Activated CD4-positive, alpha-beta T cell treated with anti-CD3 and anti-CD28 coated beads for 24 hours (primary cell): ENCODE data around the gene PBRM1.
"Not testable (repeated sequence)": the region's sequence is repeated elsewhere in the genome, so short reads cannot be mapped to it uniquely, and the experiment has no call there.

Experiments used
- DNase-seq, 2 donors: peaks; one replicate each; pipeline ENCODE4 v3.0.0-alpha.2; 2020; ENCODE audit warnings: low read depth in 2 of 2

PBRM1 gene

DNA sequence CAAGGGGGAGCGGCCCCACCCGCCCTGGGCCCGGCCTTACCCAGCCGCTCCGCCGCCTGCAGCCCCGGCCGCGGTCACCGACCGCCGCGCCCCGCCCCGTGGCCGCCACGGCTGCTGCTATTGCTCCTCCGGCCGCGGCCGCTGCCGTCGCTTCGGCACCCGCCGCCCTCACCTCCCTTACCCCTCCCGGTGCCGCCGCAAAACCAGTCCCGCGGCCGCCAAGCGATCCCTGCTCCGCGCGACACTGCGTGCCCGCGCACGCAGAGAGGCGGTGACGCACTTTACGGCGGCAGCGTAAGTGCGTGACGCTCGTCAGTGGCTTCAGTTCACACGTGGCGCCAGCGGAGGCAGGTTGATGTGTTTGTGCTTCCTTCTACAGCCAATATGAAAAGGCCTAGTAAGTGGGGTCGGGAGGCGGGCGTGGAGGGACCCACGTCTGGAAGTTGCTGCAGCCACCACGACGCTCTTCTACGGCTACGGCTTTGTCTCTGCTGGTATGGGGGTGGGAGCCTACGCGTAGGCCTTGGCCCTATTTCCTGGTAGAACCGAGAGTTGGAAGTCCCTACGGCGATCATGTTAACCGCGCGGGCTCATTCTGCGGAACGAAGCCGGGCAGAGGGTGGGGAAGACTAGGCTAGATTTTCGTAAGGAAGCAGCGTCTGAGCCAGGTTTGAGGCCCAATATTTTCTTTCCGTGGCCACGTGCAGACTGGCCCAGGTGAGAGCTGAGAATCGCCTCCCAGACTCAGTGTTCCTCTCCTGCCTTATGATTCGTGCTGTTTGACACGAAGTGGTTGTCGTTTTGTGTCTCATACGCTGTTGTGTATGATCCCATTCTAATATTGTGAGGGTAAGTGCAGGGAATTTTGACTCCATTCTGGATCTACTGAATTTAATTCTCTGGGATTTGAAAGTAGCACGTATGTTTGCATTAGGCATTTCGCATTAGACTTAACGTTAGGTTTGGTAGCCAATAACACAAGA lies at the start of gene PBRM1, which contains the start of gene GNL3:
PBRM1 (minus strand) TSS at position 205 of the 983 bp plus-strand sequence.
GNL3 (plus strand) TSS at position 324 of the 983 bp plus-strand sequence; CDS start at position 385, 61 bp downstream.
- peak; percentile 82 to 87 for DNase-seq

DNA sequence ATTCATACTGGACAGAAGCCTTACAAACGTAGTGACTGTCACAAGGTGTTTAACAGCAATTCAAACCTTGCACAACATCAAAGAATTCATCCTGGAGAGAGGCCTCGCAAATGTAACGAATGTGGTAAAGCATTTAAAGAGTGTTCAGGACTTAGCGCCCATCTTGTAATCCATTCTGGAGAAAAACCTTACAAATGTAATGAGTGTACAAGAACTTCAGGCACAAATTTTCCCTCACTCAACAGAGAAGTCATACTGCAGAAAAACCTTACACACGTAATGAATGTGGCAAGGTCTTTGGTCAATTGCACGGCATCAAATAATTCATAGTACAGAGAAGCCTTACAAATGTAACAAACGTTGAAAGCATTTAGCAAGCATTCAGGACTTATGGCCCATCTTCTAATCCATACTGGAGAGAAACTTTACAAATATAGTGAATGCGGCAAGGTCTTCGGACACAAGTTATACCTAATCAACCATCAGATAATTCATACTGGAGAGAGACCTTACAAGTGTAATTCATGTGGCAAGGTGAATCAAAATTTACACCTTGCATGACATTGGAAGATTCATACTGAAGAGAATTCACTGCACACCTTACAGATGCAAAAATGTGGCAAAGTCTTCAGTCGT lies 47.7 kb upstream of the PBRM1 start:
- DNase-seq: no peak

DNA sequence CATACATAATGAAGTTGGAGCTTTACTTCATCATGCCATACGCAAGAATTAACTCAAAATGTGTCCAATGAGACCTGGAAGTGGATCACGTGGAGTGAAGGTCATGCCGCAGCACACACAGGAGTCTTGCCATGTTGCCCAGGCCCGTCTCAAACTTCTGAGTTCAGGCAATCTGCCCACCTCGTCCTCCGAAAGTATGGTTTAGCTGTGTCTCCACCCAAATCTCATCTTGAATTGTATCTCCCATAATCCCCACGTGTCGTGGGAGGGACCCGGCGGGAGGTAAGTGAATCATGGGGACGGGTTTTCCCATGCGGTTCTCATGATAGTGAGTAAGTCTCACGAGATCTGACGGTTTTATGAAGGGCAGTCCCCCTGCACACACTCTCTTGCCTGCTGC lies 45.9 kb upstream of the PBRM1 start:
- DNase-seq: no peak

DNA sequence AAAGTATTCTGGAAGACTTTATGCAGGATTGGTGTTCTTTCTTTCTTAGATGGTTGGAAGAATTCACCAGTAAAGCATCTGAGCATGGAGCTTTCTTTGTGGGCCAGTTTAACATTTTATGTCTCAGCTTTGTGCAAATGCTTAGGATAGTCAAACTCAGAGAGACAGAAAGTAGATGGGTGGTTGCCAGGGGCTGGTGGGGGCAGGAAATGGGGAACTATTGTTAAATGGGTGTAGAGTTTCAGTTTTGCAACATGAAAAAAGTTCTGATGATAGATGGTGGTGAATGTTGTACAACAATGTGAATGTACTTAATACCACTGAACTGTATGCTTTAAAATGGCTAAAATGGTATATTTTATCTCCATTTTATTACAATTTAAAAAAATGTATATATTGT lies 45.0 kb upstream of the PBRM1 start:
- DNase-seq: no peak

DNA sequence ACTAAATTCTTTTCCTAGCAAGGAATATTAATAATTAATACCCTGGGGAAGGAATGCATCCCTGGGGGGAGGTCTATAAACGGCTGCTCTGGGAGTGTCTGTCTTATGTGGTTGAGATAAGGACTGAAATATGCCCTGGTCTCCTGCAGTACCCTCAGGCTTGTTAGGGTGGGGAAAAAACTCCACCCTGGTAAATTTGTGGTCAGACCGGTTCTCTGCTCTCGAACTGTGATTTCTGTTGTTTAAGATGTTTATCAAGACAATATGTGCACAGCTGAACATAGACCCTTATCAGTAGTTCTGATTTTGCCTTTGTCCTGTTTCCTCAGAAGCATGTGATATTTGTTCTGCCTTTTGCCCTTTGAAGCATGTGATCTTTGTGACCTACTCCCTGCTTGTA lies 43.0 kb upstream of the PBRM1 start:
- not testable (repeated sequence) for DNase-seq

DNA sequence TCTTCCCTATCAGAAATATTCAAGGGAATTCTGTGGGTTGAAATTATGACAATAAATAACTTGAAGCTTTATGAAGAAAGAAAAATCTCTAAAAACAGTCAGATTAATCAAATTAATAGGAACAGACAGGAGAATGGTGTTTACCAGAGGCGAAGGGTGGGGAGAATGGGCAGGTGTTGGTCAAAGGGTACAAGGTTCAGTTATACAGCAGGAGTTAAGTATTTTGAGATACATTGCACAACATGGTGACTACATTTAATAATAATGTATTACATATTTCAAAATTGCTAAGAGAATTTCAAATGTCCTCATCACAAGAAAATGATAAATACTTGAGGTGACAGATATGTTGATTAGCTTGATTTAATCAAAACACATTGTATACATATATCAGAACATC lies 38.8 kb upstream of the PBRM1 start:
- DNase-seq: no peak

DNA sequence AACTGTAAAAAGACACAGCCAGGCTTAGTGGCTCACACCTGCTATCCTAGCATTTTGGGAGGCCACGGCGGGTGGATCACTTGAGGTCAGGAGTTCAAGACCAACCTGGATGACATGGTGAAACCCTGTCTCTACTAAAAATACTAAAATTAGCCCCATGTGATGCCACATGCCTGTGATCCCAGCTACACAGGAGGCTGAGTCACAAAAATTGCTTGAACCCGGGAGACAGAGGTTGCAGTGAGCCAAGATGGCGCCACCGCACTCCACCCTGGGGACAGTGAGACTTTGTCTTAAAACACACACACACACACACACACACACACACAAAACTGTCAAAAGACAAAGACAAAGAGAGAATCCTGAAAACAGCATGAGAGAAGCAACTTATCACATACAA lies 38.2 kb upstream of the PBRM1 start:
- DNase-seq: no peak

DNA sequence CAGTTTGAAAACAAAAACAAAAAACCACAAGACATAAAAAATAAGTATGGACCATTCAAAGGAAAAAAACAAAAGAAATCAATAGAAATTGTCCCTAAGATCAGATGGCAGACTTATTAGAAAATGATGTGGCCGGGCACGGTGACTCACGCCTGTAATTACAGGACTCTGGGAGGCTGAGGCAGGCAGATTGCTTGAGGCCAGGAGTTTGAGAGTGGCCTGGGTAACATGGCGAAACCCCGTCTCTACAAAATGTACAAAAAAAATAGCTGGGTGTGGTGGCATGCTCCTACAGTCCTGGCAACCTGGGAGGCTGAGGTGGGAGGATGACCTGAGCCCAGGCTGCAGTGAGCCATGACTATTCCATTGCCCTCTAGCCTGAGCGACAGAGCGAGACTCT lies 36.8 kb upstream of the PBRM1 start:
- DNase-seq: no peak

DNA sequence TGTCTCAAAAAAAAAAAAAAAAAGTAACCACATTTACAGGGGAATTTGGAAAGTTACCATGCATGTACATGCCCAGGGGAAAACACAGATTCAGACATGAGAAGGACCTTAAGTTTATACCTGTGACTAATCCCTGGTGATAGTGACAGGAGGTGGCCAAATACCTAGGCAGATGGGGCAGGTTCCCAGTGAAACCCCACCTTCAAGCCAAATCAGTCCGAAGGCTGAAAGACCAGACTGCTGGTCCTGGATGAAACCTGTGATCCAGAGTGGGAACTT lies 36.0 kb upstream of the PBRM1 start:
- DNase-seq: no peak

DNA sequence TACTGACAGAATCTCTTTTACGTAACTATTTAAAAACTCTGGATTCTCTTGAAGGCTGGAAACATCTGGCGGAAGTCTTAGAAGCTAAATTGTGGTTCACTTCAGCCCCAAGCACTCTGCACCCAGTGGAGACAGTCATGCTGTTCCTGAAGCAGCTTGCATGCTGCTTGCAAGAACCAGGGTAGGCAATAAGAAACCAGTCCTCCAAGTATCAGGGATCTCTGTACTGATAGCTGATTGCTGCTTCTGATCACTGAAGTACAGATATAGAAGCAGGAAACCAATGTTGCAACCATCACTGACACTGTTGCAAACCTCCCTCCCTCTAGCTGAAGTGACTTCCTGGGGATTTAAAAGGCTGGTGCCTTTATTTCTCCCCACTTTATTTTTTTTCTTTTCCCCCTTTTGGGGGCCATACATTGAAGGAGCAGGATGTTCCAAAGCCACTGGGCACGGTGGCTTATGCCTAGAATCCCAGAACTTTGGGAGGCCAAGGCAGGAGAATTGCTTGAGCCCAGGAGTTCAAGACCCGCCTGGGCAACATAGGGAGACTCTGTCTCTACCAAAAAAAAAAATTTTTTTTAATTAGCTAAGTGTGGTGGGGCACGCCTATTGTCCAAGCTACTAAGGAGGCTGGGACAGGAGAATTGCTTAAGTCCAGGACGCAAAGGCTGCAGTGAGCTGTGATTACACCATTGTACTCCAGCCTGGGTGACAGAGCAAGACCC lies 35.5 kb upstream of the PBRM1 start:
- no peak for DNase-seq

DNA sequence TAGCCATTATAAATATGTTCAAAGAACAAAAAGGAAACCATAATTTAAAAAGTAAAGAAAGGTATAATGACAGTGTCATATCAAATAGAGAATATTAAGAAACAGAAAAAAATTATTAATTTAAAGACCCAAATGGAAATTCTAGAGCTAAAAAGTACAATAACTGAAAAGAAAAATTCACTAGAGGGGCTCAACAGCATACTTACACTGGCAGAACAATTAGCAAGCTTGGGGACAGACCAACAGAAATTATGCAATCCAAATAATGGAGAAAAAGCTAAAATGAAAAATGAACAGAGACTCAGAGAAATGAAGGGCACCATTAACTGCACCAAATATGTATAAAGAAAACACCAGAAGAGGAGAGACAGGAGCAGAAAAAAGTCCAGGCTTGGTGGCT lies 33.9 kb upstream of the PBRM1 start:
- DNase-seq: no peak

DNA sequence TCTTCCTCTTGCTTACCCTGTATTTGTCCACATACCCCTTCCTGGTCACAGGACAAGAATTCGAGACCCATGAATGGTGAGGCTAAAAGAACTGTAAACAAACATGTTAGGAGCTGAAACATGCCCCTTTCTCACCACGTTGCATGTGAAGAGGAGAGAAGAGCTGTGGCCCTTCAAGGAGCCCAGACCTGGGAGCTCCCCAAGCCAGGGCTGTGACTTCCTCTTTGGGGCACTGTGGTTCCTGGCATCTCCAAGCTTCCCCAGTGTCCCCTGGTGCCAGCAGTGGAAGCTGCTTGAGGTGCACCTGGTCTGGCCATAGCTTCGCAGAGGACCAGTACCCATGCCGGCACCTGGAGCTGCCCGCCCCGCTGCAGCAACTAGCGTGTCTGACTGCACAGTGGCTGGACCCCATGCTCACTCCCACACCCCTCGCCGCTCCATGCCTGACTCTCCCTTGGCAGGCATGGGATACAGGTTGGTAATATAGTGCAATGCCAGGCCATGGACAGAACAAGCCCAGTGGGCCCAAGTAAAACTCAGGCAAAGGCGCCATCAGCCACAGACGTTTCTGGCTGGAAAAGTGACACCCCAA lies 30.1 kb upstream of the PBRM1 start:
- DNase-seq: no peak

DNA sequence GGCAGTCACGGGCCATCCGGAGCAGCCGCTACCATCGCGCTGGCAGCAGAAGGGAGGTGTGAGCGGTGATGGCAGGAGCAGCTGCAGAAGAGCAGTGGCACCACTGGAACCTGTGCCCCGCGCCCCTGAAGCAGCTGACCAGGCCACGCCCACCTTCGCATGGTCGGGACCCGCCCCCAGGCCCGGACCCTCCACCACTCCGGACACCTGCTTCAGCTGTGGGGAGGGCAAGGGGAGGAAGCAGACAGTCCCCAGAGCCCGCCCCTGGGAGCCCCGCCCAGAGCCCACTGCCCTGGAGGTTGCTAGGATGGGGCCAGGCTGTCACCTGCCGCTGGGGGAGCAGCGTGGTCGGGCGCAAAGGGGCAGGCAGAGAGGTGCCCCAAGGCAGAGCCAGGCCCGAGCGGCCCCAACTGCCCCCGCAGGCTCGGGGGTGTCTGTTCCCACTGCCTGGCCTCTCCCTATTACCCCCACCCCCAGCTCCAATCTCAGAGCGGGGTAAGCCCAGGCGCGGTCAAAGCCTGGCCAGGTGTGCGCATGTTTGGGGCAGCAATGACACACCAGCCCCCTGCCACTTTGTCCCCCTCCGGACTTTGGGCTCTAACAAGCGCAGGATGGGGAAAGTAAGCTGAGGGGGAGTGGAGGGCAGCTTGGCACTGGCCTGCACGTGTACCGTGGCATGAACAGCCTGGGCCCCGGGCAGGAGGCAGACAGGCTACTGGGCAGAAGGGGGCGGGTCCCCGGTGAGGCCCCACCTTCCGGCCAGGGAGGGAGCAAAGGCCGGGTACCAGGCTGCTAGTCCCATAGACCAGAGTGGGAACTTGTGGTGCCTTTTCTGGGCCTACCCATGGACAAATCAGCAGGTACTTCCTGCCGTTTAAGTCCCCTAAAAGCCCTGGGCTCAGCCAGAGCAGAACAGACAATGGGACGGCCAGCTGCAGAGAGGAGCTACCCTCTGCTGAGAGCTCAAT lies 28.9 kb upstream of the PBRM1 start:
- DNase-seq: no peak

DNA sequence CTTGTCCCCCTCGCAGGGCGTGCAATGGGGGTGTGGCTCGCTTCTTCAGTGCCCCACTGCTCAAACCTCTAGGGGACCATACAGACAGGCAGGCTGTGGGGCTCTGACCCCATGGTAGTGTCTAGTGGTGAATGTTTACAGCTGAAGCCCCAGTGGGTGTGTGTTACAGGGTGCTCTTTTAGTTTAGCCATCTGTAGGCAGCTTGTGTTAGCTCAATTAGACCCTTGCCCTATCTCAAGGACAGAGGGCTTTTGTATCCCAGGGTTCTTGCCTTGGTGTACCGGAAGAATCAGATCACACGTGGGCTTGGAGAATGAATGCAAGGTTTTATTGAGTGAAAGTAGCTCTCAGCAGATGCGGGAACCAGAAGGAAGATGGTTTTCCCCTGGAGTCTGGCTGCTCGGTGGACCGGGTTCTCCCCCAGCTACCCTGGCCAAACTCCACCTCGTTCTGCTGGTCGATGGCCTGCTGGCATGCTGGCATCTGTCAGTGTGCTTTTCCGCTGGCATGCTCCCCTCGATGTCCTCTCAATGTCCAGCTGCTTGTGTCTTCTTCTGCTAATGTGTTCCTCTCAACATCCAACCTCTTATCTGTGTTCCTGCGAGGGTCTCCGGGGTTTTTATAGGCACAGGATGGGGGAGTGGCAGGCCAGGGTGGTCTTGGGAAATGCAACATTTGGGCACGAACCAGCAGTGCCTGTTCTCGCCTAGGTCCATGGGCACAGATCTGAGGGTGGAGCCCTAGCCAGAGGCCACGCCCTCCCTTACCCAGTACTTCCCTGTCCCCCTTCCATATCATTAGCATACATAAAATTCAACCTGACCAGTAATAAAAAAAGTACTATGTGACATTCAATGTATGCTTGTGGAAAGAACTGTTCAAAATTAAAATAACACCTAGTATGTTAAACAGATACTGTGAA lies 26.8 kb upstream of the PBRM1 start:
- DNase-seq: no peak

DNA sequence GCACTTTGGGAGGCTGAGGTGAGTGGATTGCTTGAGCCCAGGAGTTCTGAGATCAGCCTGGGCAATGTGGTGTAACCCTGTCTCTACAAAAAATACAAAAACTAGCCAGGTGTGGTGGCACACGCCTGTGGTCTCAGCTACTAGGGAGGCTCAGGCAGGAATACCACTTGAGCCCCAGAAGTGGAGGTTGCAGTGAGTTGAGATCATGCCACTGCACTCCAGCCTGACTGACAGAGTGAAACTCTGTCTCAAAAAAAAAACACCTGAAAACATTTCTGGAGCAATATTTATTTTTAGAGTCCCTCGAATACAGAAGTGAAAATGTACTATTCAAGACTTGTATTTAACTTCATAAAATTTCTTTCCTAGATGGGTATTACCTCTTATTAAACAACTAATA lies 24.8 kb upstream of the PBRM1 start:
- DNase-seq: no peak

DNA sequence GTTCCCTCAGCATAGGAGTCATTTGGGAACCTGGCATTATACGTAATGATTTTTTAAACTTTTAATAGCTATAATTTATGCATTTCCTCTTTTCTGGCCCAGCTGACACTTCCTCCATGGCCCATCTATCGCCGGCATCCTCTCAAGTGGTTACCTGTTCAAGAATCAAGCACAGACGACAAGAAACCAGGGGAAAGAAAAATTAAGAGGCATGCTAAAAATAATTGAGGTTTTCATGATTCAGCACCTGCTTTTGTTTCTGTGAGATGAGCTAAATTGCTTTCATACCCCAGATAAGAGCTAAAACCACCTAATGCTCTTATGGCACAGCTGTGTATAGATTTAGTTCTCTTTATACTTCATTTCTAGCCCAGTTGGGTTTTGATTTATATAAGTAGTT lies 21.9 kb upstream of the PBRM1 start:
- no peak for DNase-seq

DNA sequence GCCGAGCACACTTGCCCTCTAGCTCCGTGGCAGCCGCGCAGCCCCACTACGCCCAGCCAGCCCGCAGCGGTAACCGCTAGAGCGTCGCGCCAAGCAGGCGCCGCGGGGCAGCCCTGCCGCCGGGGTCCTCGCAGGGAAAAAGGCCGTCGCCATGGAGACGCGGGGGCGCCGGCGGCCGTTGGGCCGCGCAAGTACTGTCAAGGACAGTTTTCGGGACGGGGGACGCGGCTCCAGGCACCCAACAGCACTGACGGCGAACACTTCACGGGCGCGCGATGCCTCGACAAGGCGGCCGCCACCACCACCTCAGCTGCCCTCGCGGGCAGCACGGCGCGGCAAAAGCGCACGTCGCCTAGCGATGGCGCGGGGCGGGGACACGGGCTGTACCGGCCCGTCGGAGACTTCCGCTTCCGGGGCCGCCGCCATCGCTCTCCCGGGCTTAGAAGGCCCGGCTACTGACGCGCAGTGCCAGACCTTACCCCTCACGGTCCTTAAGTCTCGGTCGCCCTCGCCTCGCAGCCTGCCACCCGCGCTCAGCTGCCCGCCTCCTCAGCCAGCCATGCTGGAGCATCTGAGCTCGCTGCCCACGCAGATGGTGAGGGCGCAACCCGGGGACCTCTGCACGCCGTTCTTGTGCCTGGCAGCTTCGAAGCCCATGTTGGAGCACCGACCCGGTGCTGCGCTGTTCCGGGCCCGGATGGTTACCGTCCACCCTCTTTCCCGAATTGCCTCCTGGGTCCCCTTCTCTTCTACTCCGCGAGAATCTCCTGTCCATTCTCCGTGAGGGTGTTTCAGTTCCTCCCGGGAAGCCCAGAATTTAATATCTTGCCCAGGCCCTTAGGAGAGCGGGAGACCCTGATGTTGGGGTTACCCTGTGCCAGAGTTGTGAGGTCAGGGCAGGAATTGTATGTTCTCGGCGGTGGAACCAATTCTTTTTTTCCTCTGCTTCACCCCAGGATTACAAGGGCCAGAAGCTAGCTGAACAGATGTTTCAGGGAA lies 20.3 kb upstream of the PBRM1 start, which contains the start of the genes GLT8D1 and SPCS1:
GLT8D1 (minus strand) TSS at position 104 of the 999 bp plus-strand sequence. CDS start 5,331 bp downstream, outside the sequence.
SPCS1 (plus strand) TSS at position 419 of the 999 bp plus-strand sequence; CDS start at position 560, 141 bp downstream.
- peak; percentile 69 to 73 for DNase-seq

DNA sequence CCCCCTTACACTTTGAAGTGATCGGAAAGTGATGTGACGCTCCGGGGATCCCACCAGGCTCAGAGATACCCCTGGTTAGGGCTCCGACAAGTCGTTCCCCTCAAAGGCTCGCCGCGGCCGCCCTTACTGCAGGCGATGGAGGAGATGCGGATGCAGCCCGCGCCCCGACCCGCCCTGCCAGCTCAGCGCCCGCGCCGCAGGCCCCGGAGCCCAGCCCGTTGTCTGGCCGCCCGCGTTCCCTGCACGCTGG lies 19.6 kb upstream of the PBRM1 start:
- DNase-seq: no peak
